ENCODE data around the gene SOHLH1.
"Not testable (repeated sequence)": the region's sequence is repeated elsewhere in the genome, so short reads cannot be mapped to it uniquely, and the experiment has no call there.

The SOHLH1 gene

GRCh38 chr9:135678236-135679017 lies 20.9 kb downstream of the SOHLH1 start:
- no peak for DNase-seq (ENCODE audit: low read depth in 2 of 2)

DNA sequence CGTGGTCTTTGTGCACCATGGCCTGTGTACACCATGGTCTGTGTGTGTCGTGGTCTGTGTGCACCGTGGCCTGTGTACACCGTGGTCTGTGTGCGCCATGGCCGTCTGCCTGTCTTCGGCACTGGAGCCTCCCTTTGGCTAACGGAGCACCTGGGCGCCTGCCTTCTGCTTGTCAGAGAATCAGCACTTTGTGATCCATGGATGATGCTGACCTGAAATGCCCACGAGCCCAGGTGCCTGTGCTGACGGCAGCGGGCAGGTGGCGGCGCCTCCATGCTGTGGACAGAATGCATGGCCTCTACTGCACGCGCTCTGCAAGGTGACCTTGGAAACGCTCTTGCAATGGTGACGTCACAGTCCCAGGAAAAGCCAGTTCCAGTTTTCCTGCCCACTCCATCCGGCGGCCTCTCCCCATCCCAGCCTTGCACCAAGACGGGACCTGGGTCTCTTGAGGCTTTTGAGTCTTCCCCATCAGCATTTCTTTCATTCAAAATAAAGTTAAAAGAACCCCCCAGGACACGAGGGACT lies 21.6 kb downstream of the SOHLH1 start:
- no peak for DNase-seq (ENCODE audit: low read depth in 2 of 2)

DNA sequence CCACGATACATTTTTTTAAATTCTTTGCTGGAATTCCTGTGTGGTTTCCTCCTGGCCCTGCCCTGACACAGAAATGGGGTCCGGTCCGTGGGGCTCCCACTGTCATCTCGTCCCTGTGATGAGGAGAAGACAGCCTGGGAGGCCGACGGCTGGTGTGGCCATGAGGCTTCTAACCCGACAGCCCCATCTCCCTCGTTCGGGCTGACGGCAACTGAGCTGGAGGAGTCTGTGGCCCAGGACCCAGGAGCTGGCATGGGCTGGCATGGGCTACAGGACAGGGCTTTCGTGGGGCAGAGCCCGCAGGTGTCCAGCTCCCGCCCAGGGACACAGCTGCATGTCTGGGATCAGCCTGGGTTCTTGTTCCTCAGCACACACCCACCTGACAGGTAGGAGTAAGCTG lies 22.4 kb downstream of the SOHLH1 start:
- no peak for DNase-seq (ENCODE audit: low read depth in 2 of 2)

DNA sequence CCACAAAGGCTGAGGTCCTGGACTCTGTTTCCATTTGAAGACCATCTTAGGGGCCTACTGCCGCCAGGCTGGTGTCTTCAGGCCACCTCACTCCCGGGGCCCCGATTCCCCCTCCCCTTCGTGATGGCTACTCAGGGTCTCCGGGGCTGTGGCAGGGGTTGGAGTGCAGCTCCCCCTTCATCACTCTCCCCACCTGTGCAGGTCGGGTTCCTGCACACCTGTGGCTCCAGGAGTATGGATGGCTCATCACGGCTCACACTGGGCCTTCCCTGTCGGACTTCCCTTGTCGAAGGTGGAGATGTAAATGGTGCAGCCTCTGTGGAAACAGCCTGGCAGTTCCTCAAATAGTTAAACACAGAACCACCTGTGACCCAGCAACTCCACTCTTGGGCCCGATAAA lies 24.3 kb downstream of the SOHLH1 start:
- no peak for DNase-seq (ENCODE audit: low read depth in 2 of 2)

DNA sequence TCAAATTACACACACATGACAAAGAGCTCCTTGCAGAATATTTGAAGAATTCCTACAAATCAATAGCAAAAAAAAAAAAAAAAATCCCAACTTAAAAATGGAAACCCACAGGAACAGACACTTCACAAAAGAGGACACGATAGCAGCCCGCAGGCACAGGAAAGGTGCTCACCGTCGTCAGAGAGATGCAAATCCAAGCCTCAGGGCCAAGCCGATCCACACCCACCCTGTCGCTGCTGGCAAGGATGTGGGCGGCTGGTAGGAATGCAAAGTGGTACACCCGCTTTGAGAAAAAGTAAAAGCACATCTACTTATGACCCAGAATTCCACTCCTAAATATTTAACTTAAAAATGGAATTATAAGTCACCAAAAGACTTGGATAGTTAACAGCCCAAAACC lies 25.3 kb downstream of the SOHLH1 start:
- DNase-seq (ENCODE audit: low read depth in 2 of 2), result no peak

DNA sequence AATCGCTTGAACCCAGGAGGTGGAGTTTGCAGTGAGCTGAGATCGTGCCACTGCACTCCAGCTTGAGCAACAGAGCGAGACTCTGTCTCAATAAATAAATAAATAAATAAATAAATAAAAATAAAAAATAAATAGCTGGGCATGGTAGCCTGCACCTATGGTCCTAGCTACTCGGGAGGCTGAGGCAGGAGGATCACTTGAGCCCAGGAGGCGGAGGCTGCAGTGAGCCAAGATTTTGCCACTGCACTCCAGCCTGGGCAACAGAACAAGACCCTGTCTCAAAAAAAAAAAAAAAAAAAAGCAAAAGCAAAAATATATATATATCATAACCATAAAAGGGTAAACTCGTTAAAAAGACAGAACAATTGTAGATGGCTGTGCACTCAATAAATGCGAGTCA lies 26.5 kb downstream of the SOHLH1 start:
- DNase-seq (ENCODE audit: low read depth in 2 of 2), result not testable (repeated sequence)

GRCh38 chr9:135671591-135672041 lies 27.7 kb downstream of the SOHLH1 start:
- DNase-seq (ENCODE audit: low read depth in 2 of 2), result no peak

DNA sequence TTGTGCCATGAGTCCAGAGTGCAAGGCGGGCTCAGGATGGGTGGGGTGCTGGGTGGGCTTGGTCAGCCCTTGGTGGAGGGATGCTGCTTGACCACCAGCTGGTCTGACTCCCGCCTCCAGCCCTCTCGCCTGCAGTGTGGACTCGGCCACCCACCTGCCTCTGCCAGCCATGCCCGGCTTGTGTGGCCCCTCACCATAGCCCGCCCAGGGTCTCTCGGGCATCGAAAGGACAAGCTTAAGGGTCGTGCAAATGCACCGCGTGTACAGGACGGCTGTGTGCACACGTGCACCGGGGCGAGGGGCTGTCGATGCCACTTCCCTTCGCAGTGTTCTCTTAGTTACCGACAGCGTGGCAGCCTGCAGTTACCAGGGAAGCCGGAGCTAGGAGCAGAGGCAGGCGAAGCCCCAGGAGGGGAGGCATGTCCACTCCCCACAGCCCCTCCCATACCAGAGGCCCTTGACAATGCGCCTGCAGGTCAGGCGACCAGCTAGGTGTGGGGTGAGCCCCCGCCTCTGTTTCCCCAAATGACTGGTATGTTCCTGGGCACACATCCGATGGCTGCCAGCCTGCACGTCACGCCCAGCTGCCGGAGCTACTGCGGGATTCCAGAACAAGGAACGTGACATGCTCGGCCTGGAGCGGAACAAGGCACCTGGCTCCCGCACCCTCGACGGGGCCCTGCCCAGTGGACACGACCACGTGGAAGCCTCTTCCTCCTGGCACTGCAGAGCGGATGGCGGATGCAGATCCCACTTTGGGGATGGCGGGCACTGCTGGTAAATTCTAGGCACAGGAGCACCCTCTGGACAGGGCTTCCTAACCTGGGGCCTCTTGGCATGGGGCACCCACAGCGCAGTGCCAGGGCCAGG lies 28.3 kb downstream of the SOHLH1 start:
- no peak for DNase-seq (ENCODE audit: low read depth in 2 of 2)

DNA sequence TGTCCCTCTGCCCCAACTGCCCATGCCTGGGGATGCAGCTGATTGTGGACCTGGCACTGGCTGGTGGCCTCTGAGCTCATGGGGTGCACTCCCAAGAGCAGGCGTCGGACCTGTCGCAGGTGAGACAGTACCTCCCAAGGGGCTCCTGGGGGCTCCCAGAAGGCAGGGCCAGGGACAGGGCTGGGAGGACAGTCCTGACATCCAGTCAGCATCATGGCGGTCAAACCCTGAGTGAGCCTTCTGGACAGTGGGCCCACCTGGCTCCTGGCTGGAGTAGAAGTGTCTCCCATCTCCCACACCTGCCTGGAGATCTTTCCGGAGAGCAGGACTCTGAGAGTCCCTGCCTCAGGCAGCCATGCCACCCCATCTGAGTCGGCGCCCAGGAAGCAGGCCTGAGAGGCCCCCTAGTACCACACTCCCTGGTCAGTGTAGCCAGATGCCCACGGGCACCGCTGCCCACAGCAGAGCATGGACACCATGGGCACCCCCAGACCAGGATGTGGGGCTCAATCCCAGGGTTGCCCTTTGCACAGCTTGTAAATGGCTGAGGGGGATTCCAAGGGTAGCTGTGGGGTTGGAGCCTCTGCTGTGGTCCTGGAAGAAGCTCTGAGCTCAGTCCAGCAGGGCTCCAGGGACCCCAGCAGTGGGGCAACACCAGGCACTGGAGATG lies 29.5 kb downstream of the SOHLH1 start:
- no peak for DNase-seq (ENCODE audit: low read depth in 2 of 2)

DNA sequence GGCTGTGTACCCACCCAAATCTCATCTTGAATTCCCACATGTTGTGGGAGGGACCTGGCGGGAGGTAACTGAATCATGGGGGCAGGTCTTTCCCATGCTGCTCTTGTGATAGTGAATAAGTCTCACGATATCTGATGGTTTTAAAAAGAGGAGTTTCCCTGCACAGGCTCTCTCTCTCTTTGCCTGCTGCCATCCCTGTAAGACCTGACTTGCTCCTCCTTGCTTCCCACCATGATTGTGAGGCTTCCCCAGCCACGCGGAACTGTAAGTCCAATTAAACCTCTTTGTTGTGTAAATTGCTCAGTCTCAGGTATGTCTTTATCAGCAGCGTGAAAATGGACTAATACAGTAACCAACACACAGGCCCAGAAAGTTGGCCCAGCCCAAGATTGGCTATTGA lies 30.3 kb downstream of the SOHLH1 start:
- not testable (repeated sequence) for DNase-seq (ENCODE audit: low read depth in 2 of 2)

DNA sequence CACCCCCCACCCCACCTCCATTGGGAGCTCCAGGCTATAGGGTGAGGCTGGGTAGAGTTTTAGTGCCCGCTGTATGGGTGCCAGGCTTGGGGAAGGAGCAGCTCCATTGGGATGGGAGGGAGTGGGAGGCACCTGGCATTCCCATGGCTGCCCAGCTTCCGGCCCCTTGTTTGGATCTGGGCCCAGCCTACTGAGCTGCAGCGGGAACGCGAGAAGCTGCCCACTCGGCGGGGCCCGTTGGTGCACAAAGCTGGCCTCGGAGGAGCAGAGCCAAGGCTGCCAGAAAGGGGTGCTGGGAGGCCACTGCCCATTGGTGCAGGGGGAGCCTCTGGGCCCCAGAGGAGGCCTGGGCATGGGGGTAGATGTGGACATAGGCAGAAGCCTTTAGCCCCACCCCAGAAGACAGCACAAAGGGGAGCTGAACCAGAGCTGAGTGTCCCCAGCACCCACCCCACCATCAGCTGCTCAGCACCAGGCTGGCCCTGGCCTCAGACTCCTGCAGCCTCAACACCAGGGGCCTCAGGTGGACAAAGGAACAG lies 31.7 kb downstream of the SOHLH1 start:
- no peak for DNase-seq (ENCODE audit: low read depth in 2 of 2)

GRCh38 chr9:135666534-135667462 lies 32.5 kb downstream of the SOHLH1 start:
- DNase-seq (ENCODE audit: low read depth in 2 of 2), result no peak

- no peak for DNase-seq (ENCODE audit: low read depth in 2 of 2)
These were observed 33.5 kb downstream of the SOHLH1 start for GRCh38 chr9:135665795-135666189.

DNA sequence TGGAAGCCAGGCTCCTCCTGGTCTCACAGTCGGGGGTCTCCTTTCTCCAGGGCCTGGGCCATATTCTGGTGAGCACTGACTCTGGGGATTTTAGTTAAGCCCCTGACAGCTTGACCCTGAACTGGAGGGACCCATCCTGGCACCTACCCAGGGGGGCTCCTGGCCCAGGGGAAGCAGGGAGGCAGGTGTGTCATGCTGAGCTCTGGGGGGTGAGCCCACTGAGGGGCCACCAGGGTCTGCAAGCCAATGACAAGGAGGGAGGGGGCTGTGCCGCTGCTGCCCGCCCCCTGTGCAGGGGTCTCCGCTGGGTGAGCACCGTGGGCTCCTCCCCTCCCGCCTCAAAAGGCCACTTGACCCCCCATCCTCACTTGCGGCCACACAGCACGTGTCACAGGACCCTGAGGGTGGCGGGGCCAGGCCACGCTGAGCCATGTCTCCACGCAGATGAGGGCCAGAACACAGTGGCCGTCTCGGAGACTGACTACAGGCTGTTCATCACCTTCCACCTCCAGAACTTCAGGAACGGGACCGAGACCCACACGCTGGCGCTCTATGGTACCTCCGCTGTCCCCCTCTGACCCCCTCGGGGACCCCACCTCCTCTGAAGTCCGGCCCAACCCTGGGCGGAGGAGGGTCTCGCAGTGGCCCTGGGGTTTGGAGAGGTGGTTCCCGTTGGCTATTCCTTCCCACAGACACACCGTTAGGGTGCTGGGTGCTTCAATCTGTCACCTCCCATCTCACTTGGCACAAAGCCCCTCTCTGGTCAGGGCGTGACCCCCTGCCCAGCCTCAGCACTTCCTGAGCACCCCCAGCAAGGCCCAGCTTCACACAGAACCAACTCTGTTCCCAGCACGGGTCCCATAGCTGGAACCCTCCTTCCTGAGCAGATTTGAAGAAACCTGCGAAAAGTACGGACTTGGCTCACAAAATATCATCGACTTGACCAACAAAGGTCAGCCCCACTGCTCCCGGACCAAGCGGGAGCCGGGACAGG lies 34.2 kb downstream of the SOHLH1 start:
- no peak for DNase-seq (ENCODE audit: low read depth in 2 of 2)

- no peak for DNase-seq (ENCODE audit: low read depth in 2 of 2)
These were observed 35.0 kb downstream of the SOHLH1 start for GRCh38 chr9:135664266-135664665.

GRCh38 chr9:135663857-135664256 lies 35.4 kb downstream of the SOHLH1 start:
- no peak for DNase-seq (ENCODE audit: low read depth in 2 of 2)

- DNase-seq (ENCODE audit: low read depth in 2 of 2), result no peak
These were observed 35.9 kb downstream of the SOHLH1 start for GRCh38 chr9:135663451-135663770.

- DNase-seq (ENCODE audit: low read depth in 2 of 2), result no peak
These were observed 36.4 kb downstream of the SOHLH1 start, which contains the start of gene LCN9 for GRCh38 chr9:135662758-135663450. TSS of gene LCN9 (plus strand) at chr9:135663309. CDS start at chr9:135663322, 13 bp downstream.
